ENCODE data around the gene DDIT4L. TPM values are rescaled to one million over a fixed set of nuclear protein-coding genes. Genes with fewer than 3 reads are reported as not detected.

The DDIT4L gene
- total and polyA plus RNA-seq, 2 experiments from 2014 or later, result 3.4 to 7.0 TPM

DNA sequence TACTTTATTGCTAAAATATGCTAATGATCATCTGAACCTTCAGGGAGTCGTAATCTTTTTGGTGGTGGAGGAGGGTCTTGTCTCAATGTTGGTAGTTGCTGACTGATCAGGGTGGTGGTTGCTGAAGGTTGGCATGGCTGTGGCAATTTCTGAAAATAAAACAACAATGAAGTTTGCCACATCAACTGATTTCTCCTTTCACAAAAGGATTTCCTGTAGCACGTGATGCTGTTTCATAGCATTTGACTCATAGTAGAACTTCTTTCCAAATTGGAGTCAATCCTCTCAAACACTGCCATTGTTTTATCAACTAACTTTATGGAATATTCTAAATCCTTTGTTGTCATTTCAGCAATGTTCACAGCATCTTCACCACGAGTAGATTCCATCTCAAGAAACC is 19.3 kb downstream of the DDIT4L start (continued):
- TF ChIP-seq EZH2phosphoT487 (IDR thresholded peaks at IDR 0.05; ENCODE audit: unreplicated experiment) (no peak), EZH2 (IDR thresholded peaks at IDR 0.05; ENCODE audit: low read depth, unreplicated experiment) (no peak), ZNF331 (CRISPR knock-in tag; IDR thresholded peaks at IDR 0.05; ENCODE audit: low read depth) (no peak)
- TF ChIP-seq, protein P1, sequence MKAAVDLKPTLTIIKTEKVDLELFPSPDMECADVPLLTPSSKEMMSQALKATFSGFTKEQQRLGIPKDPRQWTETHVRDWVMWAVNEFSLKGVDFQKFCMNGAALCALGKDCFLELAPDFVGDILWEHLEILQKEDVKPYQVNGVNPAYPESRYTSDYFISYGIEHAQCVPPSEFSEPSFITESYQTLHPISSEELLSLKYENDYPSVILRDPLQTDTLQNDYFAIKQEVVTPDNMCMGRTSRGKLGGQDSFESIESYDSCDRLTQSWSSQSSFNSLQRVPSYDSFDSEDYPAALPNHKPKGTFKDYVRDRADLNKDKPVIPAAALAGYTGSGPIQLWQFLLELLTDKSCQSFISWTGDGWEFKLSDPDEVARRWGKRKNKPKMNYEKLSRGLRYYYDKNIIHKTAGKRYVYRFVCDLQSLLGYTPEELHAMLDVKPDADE (IDR thresholded peaks at IDR 0.05), result no peak
- TF ChIP-seq, protein P2, sequence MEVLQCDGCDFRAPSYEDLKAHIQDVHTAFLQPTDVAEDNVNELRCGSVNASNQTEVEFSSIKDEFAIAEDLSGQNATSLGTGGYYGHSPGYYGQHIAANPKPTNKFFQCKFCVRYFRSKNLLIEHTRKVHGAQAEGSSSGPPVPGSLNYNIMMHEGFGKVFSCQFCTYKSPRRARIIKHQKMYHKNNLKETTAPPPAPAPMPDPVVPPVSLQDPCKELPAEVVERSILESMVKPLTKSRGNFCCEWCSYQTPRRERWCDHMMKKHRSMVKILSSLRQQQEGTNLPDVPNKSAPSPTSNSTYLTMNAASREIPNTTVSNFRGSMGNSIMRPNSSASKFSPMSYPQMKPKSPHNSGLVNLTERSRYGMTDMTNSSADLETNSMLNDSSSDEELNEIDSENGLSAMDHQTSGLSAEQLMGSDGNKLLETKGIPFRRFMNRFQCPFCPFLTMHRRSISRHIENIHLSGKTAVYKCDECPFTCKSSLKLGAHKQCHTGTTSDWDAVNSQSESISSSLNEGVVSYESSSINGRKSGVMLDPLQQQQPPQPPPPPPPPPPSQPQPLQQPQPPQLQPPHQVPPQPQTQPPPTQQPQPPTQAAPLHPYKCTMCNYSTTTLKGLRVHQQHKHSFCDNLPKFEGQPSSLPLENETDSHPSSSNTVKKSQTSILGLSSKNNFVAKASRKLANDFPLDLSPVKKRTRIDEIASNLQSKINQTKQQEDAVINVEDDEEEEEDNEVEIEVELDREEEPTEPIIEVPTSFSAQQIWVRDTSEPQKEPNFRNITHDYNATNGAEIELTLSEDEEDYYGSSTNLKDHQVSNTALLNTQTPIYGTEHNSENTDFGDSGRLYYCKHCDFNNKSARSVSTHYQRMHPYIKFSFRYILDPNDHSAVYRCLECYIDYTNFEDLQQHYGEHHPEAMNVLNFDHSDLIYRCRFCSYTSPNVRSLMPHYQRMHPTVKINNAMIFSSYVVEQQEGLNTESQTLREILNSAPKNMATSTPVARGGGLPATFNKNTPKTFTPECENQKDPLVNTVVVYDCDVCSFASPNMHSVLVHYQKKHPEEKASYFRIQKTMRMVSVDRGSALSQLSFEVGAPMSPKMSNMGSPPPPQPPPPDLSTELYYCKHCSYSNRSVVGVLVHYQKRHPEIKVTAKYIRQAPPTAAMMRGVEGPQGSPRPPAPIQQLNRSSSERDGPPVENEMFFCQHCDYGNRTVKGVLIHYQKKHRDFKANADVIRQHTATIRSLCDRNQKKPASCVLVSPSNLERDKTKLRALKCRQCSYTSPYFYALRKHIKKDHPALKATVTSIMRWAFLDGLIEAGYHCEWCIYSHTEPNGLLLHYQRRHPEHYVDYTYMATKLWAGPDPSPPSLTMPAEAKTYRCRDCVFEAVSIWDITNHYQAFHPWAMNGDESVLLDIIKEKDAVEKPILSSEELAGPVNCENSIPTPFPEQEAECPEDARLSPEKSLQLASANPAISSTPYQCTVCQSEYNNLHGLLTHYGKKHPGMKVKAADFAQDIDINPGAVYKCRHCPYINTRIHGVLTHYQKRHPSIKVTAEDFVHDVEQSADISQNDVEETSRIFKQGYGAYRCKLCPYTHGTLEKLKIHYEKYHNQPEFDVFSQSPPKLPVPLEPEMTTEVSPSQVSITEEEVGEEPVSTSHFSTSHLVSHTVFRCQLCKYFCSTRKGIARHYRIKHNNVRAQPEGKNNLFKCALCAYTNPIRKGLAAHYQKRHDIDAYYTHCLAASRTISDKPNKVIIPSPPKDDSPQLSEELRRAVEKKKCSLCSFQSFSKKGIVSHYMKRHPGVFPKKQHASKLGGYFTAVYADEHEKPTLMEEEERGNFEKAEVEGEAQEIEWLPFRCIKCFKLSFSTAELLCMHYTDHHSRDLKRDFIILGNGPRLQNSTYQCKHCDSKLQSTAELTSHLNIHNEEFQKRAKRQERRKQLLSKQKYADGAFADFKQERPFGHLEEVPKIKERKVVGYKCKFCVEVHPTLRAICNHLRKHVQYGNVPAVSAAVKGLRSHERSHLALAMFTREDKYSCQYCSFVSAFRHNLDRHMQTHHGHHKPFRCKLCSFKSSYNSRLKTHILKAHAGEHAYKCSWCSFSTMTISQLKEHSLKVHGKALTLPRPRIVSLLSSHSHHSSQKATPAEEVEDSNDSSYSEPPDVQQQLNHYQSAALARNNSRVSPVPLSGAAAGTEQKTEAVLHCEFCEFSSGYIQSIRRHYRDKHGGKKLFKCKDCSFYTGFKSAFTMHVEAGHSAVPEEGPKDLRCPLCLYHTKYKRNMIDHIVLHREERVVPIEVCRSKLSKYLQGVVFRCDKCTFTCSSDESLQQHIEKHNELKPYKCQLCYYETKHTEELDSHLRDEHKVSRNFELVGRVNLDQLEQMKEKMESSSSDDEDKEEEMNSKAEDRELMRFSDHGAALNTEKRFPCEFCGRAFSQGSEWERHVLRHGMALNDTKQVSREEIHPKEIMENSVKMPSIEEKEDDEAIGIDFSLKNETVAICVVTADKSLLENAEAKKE (CRISPR knock-in tag; IDR thresholded peaks at IDR 0.05), result no peak

GRCh38 chr4:100169491-100170485 is 20.5 kb downstream of the DDIT4L start:
- TF ChIP-seq, protein P1 (IDR thresholded peaks at IDR 0.05), result no peak
- TF ChIP-seq NANOG (IDR thresholded peaks at IDR 0.05; ENCODE audit: borderline replicate concordance) (no peak), JUNB (IDR thresholded peaks at IDR 0.05; ENCODE audit: unreplicated experiment) (no peak), POLR2AphosphoS5 (IDR thresholded peaks at IDR 0.05; ENCODE audit: low read depth) (no peak), EZH2phosphoT487 (IDR thresholded peaks at IDR 0.05; ENCODE audit: unreplicated experiment) (no peak), EZH2 (IDR thresholded peaks at IDR 0.05; ENCODE audit: low read depth, unreplicated experiment) (no peak)
- H3K4me1 ChIP-seq (ENCODE audit: insufficient read depth), result peaks cover 10% of the 10 kb centered on the region
- H3K27me3 ChIP-seq (ENCODE audit: insufficient read depth), result no peaks in the 10 kb centered on the region
- H3K9me3 Mint-ChIP-seq, result no peaks in the 10 kb centered on the region; the same call in 2 of the 3 replicates
- 0 out of 2 replicates have a peak, but pooled peaks cover 6% of the 10 kb centered on the region for H3K9me2 ChIP-seq (ENCODE audit: insufficient read depth)
- no peak overlapping the region for H3K27ac Mint-ChIP-seq
- H4K20me1 ChIP-seq (replicated peaks; ENCODE audit: insufficient read depth), result no peaks in the 10 kb centered on the region
- H3F3A ChIP-seq (replicated peaks; ENCODE audit: low read depth), result no peaks in the 10 kb centered on the region
- H3K79me2 ChIP-seq (replicated peaks; ENCODE audit: insufficient read depth), result no peaks in the 10 kb centered on the region
- H3K4me2 ChIP-seq, result no peak overlapping the region
- no peaks in the 10 kb centered on the region for H3K36me3 ChIP-seq (ENCODE audit: insufficient read depth)
- no peak overlapping the region for H3K4me3 ChIP-seq
- H3K36me3 Mint-ChIP-seq (ENCODE audit: low read depth), result no peaks in the 10 kb centered on the region
- DNase-seq (ENCODE audit: low spot score) (no peak), ATAC-seq (no peak)
- no peak overlapping the region for H3K27ac ChIP-seq (ENCODE audit: low read depth)
- peaks cover 4% of the 10 kb centered on the region for H3K27me3 Mint-ChIP-seq (ENCODE audit: insufficient read depth, low read depth, poor library complexity)
- H3K4me1 Mint-ChIP-seq, result peaks cover 15% of the 10 kb centered on the region; the same call in 2 of the 3 replicates
- no peak overlapping the region for H3K4me3 Mint-ChIP-seq
- no peak overlapping the region; the same call in 1 of the 2 replicates for H2AFZ ChIP-seq
